Dermis microvascular lymphatic vessel endothelial cell (primary cell): ENCODE measurements around the gene TRIAP1. TPM values are rescaled to one million over a fixed set of nuclear protein-coding genes. Genes with fewer than 3 reads are reported as not detected.
A peak's percentile ranks its signal among the peaks of the same experiment; 100 is the strongest.

ENCODE experiments used
- DNase-seq, 2 donors: peaks; one replicate each; pipeline versions ENCODE4 v3.0.0 to v3.0.0-alpha.2; 2010; ENCODE audit warnings: low read depth in 2 of 2
- total RNA-seq: library from RNA; depleted of rRNA; stranded (reverse); fragments of >200 nt; gene quantifications from 2 replicates; pipeline ENCODE4 v1.2.1, GENCODE V29; 2014

The TRIAP1 gene
- total RNA-seq, result 25.7 and 30.3 TPM in 2 replicates

- peak; percentile 65 to 88 for DNase-seq
Observed at GRCh38 chr12:120445911-120446843, at the start of gene TRIAP1, which contains the start of gene GATC. Gene TRIAP1, minus strand, starts transcription at chr12:120446384. Its CDS starts 12 bp downstream, at chr12:120446372. Gene GATC, plus strand, starts transcription at chr12:120446444. Its CDS starts 37 bp downstream, at chr12:120446481.

- no peak for DNase-seq
Observed at GRCh38 chr12:120495186-120495730, 49.1 kb upstream of the TRIAP1 start.

- no peak for DNase-seq
Observed at GRCh38 chr12:120490833-120491512, 44.8 kb upstream of the TRIAP1 start.

- no peak for DNase-seq
Observed at GRCh38 chr12:120490325-120490724, 44.1 kb upstream of the TRIAP1 start.

- DNase-seq, result no peak
Observed at GRCh38 chr12:120489018-120489417, 42.8 kb upstream of the TRIAP1 start.

- peak in 1 of 2 donors; percentile 54 for DNase-seq
Observed at GRCh38 chr12:120488057-120488640, 42.0 kb upstream of the TRIAP1 start.

GRCh38 chr12:120487552-120487951 is 41.4 kb upstream of the TRIAP1 start:
- DNase-seq, result peak in 1 of 2 donors; percentile 15

GRCh38 chr12:120485961-120486881 is 40.0 kb upstream of the TRIAP1 start:
- no peak for DNase-seq

- no peak for DNase-seq
Observed at GRCh38 chr12:120483621-120484020, 37.4 kb upstream of the TRIAP1 start.

- no peak for DNase-seq
Observed at GRCh38 chr12:120481022-120481767, 35.0 kb upstream of the TRIAP1 start.

- no peak for DNase-seq
Observed at GRCh38 chr12:120480211-120480610, 34.0 kb upstream of the TRIAP1 start.

- DNase-seq, result no peak
Observed at GRCh38 chr12:120479458-120479857, 33.3 kb upstream of the TRIAP1 start.

- DNase-seq, result no peak
Observed at GRCh38 chr12:120475643-120476042, 29.5 kb upstream of the TRIAP1 start.

- DNase-seq, result peak in 1 of 2 donors; percentile 72
Observed at GRCh38 chr12:120474616-120474960, 28.4 kb upstream of the TRIAP1 start.

GRCh38 chr12:120473807-120474615 is 27.8 kb upstream of the TRIAP1 start:
- no peak for DNase-seq

- DNase-seq, result no peak
Observed at GRCh38 chr12:120472521-120472920, 26.3 kb upstream of the TRIAP1 start.

- no peak for DNase-seq
Observed at GRCh38 chr12:120470150-120470784, 24.1 kb upstream of the TRIAP1 start.

- peak; percentile 93 to 98 for DNase-seq
Observed at GRCh38 chr12:120469450-120470149, 23.4 kb upstream of the TRIAP1 start, which contains the start of gene SRSF9. Gene SRSF9, minus strand, starts transcription at chr12:120469748. Its CDS starts 139 bp downstream, at chr12:120469609.
